Keratinocyte (primary cell): ENCODE data around the gene DLGAP1.

Source experiments
- EZH2 ChIP-seq: IDR thresholded peaks from one replicate; pipeline ENCODE4 v1.6.1; 2012; ENCODE audit warnings: inconsistent platforms, mild to moderate bottlenecking, low read length, moderate library complexity
- TF ChIP-seq, protein P1 (sequence below), 3 experiments: IDR thresholded peaks in 1 of 3; conservative IDR thresholded peaks in 1 of 3; optimal IDR thresholded peaks in 1 of 3; 2 replicates in 2 of 3; 3 replicates in 1 of 3; pipeline versions ENCODE3 to v1.5.1; 2011; ENCODE audit warnings: low read length in 3 of 3, mild to moderate bottlenecking in 3 of 3, moderate library complexity in 2 of 3, control low read depth in 1 of 3, inconsistent platforms in 1 of 3; ENCODE audit not compliant: insufficient read depth in 2 of 3; ENCODE audit errors: extremely low read depth in 1 of 3

DNA sequence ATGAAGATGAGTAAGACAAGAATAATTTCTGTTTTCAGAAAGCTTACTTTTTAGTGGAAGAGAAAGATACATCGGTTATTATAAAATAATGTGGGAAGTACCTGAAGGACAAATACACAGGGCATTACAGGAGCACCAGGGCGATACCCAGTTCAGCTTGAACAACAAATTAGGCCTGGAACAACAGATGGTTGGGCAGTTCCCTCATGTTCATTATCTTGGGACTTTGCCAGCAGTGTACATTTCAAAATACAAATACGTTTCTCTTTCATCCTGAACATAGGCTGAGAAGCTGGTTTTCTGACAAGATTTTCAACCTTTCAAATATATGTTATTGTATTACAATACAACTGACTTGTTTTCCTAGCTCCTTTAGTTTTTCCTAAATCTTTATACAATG lies 925.5 kb downstream of the DLGAP1 start:
- TF ChIP-seq, protein P1, sequence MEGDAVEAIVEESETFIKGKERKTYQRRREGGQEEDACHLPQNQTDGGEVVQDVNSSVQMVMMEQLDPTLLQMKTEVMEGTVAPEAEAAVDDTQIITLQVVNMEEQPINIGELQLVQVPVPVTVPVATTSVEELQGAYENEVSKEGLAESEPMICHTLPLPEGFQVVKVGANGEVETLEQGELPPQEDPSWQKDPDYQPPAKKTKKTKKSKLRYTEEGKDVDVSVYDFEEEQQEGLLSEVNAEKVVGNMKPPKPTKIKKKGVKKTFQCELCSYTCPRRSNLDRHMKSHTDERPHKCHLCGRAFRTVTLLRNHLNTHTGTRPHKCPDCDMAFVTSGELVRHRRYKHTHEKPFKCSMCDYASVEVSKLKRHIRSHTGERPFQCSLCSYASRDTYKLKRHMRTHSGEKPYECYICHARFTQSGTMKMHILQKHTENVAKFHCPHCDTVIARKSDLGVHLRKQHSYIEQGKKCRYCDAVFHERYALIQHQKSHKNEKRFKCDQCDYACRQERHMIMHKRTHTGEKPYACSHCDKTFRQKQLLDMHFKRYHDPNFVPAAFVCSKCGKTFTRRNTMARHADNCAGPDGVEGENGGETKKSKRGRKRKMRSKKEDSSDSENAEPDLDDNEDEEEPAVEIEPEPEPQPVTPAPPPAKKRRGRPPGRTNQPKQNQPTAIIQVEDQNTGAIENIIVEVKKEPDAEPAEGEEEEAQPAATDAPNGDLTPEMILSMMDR (optimal IDR thresholded peaks at IDR 0.05 in 1 of 3, IDR thresholded peaks at IDR 0.05 in 1 of 3, conservative IDR thresholded peaks at IDR 0.05 in 1 of 3; ENCODE audit: extremely low read depth in 1 of 3, insufficient read depth in 2 of 3, low read length in 3 of 3), result no peak
- no peak for TF ChIP-seq EZH2
